HG03280 (cell line): Measurements from ENCODE around the gene CCDC68.
"Not testable (repeated sequence)": the region's sequence is repeated elsewhere in the genome, so short reads cannot be mapped to it uniquely, and the experiment has no call there.

Experiments used
- ATAC-seq: cut with Tn5 transposase; IDR thresholded peaks from one replicate; pipeline ENCODE4 v1.9.1; 2021; ENCODE audit warnings: mild to moderate bottlenecking, moderate library complexity; ENCODE audit not compliant: unreplicated experiment

The CCDC68 gene

GRCh38 chr18:54878659-54879358 is 80.5 kb downstream of the CCDC68 start:
- no peak for ATAC-seq

GRCh38 chr18:54878159-54878622 is 81.1 kb downstream of the CCDC68 start:
- no peak for ATAC-seq

GRCh38 chr18:54877076-54877475 is 82.2 kb downstream of the CCDC68 start:
- ATAC-seq: no peak

- no peak for ATAC-seq
Observed at GRCh38 chr18:54875063-54875462, 84.2 kb downstream of the CCDC68 start.

GRCh38 chr18:54873884-54874255 is 85.4 kb downstream of the CCDC68 start:
- ATAC-seq: no peak

- no peak for ATAC-seq
Observed at GRCh38 chr18:54872681-54873080, 86.6 kb downstream of the CCDC68 start.

GRCh38 chr18:54871231-54871630 is 88.0 kb downstream of the CCDC68 start:
- ATAC-seq: no peak

- ATAC-seq: no peak
Observed at GRCh38 chr18:54867131-54867530, 92.1 kb downstream of the CCDC68 start.

- ATAC-seq: no peak
Observed at GRCh38 chr18:54860941-54861340, 98.3 kb downstream of the CCDC68 start.

GRCh38 chr18:54859667-54860421 is 99.4 kb downstream of the CCDC68 start:
- no peak for ATAC-seq

GRCh38 chr18:54857499-54857898 is 101.8 kb downstream of the CCDC68 start:
- no peak for ATAC-seq

- ATAC-seq: no peak
Observed at GRCh38 chr18:54856105-54856646, 103.1 kb downstream of the CCDC68 start.

GRCh38 chr18:54855050-54855449 is 104.2 kb downstream of the CCDC68 start:
- ATAC-seq: not testable (repeated sequence)

GRCh38 chr18:54852780-54853675 is 106.2 kb downstream of the CCDC68 start:
- ATAC-seq: no peak
